H7 (cell line): ENCODE data around the gene CCZ1. TPM values are rescaled to one million over a fixed set of nuclear protein-coding genes. Genes with fewer than 3 reads are reported as not detected.
"Not testable (repeated sequence)": the region's sequence is repeated elsewhere in the genome, so short reads cannot be mapped to it uniquely, and the experiment has no call there.

Experiments used
- DNase-seq: peaks from one replicate; pipeline ENCODE4 v3.0.0; 2012
- H3K27me3 ChIP-seq: 2 replicates; pipeline ENCODE4 v1.6.0; 2011; ENCODE audit warnings: mild to moderate bottlenecking, low read length; ENCODE audit not compliant: control insufficient read depth, insufficient read depth
- H3K36me3 ChIP-seq: replicated peaks from 2 replicates; pipeline ENCODE4 v1.5.1; 2011; ENCODE audit warnings: low read length; ENCODE audit not compliant: control insufficient read depth, insufficient read depth
- H3K4me3 ChIP-seq: 2 replicates; pipeline ENCODE4 v1.5.1; 2011; ENCODE audit warnings: low read depth, mild to moderate bottlenecking, control low read depth, low read length, moderate library complexity; ENCODE audit not compliant: insufficient read depth
- total RNA-seq: library from RNA; depleted of rRNA; stranded (reverse); fragments of >200 nt; shearing (Covaris generic); gene quantifications from 2 replicates; pipeline ENCODE4 v1.2.3, GENCODE V29; 2014; rRNA removed

CCZ1 gene
- total RNA-seq: 77.2 and 80.9 TPM in 2 replicates

DNA sequence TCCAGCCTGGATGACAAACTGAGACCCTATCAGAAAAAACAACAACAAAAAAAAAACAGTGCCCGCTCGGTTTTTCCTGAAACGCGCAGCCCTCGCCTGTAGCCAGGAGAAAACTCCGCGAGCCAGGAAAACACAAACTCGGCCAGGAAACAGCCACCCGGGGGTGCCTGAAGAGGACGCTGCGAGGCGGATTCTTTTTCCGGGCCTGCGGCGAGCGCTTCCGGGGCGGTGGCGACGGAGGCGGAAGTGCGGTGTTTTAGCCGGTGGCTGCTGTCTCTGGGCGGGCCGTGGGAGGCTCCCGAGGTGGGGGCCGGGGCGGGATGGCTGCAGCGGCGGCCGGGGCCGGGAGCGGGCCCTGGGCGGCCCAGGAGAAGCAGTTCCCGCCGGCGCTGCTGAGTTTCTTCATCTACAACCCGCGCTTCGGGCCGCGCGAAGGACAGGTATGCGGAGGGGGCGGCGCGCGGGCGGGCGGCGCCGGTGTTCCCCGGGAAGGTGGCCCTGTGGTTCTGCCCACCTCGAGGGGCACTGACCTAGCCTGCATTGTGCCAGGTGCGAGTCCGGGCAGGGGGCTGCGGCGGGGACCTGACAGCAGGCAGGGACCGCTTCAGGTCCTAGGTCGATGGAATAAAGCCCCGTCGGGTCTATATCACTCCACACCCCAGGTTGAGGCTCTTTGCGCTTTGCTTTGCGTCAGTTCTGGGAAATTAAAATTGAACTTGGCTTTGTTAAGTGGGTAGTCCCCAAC, at the start of gene CCZ1:
Gene CCZ1, plus strand, starts transcription at position 254 of the 745 bp plus-strand sequence. Its CDS starts 67 bp downstream, at position 321.
- peak within 1 kb of the TSS; percentile 21 for H3K4me3 ChIP-seq
- not testable (repeated sequence) for H3K27me3 ChIP-seq, H3K36me3 ChIP-seq
- peak; percentile 44 for DNase-seq

DNA sequence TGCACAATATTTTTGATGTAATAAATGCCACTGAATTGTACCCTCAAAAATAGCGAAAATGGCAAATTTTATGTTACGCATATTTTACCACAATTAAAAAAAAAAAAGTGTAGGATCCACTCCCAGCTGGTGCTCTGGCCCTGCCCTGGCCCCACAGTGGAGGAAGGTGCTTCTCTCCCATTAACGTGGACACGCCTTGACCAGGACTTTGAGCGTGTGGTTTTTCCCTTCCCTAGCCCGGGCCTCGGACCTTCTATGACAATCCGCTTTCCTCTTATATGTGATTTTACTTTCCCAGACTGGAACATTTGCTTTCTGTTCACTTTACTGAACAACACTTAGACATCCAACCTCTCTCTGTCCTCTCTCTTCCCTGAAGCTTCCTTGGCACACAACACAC, 47.6 kb upstream of the CCZ1 start:
- no peaks in the 10 kb centered on the region for H3K27me3 ChIP-seq
- H3K36me3 ChIP-seq: no peaks in the 10 kb centered on the region
- DNase-seq: no peak

DNA sequence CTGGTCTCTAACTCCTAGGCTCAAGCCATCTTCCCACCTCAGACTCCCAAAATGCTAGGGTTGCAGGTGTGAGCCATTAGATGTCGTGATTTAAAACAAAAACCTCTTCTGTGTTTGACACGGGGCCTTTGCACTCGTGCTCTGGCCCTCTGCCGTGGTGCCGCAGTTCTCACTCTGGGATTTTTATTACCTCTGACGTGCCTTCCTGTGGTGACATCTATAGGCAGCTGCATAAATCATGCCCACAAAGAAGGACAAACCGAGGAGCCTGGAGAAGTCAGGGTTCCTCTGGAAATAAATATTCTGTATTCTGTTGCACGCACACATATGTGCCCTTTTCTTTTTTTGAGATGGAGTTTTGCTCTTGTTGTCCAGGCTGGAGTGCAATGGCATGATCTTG, 43.8 kb upstream of the CCZ1 start:
- H3K27me3 ChIP-seq: no peaks in the 10 kb centered on the region

More for the DNA sequence above, 47.6 kb upstream of the CCZ1 start:
- H3K4me3 ChIP-seq: no peak overlapping the region

DNA sequence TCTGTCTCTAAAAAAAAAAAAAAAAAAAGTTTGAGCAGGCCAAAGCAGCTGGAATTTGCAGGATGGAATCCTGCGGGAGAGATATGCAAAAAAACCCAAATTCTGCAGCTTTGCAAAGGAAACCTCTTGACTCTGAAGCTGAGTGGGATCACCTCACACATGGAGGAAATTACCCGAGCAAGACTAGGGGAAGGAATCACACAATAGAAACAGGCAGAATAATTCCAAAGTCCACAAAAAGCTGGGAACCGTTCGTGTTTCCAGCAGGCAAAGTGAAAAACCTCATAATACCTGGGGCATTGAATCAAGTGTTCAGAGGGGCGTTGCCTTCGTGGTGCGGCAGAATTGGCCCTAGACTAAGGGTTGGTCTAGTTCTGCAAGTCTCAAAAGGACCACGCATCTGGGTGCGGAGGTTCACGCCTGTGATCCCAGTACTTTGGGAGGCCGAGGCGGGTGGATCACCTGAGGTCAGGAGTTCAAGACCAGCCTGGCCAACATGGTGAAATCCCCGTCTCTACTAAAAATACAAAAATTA, 41.4 kb upstream of the CCZ1 start:
- not testable (repeated sequence) for H3K36me3 ChIP-seq, H3K27me3 ChIP-seq, H3K4me3 ChIP-seq, DNase-seq

More for the DNA sequence above, 43.8 kb upstream of the CCZ1 start:
- DNase-seq: no peak
- no peak overlapping the region for H3K4me3 ChIP-seq
- no peaks in the 10 kb centered on the region for H3K36me3 ChIP-seq

DNA sequence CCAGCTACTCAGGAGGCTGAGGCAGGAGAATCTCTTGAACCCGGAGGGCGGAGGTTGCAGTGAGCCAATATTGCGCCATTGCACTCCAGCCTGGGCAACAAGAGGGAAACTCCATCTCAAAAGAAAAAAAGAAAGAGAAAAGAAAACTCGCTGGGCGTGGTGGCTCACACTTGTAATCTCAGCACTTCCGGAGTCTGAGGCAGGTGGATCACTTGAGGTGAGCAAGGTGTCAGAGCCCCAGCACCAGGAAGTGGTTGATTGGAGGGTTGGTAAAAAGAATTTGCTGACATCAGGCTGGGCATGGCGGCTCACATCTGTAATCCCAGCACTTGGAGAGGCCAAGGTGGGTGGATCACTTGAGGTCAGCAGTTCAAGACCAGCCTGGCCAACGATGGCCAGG, 40.0 kb upstream of the CCZ1 start:
- H3K27me3 ChIP-seq, H3K36me3 ChIP-seq, DNase-seq, H3K4me3 ChIP-seq: not testable (repeated sequence)

DNA sequence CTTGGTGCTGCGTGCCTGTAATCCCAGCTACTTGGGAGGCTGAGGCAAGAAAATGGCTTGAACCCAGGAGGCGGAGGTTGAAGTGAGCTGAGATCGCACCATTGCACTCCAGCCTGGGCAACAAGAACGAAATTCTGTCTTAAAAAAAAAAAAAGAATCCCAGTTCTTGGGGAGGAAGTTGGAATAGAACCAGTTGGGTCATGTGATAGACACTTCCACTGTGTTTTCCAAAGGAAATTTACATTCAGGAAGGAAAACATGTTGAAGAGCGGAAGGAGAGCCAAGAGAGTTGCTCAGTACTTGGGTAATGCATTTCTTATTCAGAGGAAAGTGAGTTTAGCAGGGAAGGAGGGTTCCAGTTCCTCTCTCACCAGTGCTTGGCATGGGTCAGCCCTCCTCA, 37.3 kb upstream of the CCZ1 start:
- DNase-seq, H3K27me3 ChIP-seq, H3K4me3 ChIP-seq, H3K36me3 ChIP-seq: not testable (repeated sequence)

DNA sequence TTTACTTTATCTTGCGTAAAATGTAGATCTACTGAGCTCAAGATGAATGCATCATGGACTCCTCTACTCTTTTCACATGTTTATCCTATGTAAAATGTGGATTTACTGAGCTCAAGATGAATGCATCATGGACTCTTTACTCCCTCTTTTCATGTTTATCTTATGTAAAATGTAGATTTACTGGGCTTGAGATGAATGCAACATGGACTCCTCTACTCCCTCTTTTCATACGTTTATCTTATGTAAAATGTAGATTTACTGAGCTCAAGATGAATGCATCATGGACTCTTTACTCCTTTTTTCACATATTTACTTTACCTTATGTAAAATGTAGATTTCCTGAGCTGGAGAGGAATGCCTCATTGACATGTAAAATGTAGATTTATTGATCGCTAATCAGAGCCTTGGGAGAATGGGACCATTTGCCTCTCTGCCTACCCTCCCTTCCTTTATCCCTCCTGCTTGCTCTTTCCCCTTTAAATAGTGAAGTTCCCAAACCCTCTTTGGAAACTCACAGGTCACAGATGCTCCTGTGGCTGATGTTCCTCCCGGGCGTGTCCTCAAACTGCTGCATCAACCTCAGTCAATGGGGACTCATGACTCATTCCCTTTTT, 35.7 kb upstream of the CCZ1 start:
- not testable (repeated sequence) for H3K27me3 ChIP-seq, H3K4me3 ChIP-seq, DNase-seq, H3K36me3 ChIP-seq

DNA sequence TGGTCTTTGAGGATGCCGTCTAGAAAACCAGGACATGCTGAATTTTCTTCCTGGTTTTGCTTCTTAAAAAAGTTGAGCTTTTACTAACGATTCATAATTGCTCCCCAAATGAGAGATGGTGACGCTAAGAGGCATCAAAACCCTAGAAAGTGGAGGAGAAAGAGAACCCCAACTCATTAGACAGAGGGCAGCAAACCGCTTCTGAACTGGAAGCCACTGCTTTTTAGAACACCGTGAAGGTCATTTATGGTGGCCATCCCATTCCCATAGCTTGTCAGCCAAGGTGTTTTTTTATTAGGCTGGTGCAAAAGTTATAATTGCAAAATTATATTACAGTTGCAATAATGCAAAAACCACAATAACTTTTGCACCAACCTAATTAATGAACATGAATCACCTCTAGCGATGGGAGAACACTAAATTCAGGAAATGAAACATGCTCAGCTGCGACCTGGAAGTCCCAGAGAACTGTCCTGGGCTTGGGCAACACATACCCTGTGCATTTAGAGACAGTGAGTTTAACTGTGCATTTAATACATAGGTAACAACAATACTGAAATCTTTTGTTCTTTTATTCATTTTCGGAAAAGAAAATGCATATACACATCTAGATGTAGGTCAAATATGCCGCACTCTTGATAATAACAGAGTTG, 33.1 kb upstream of the CCZ1 start:
- not testable (repeated sequence) for H3K4me3 ChIP-seq, DNase-seq

DNA sequence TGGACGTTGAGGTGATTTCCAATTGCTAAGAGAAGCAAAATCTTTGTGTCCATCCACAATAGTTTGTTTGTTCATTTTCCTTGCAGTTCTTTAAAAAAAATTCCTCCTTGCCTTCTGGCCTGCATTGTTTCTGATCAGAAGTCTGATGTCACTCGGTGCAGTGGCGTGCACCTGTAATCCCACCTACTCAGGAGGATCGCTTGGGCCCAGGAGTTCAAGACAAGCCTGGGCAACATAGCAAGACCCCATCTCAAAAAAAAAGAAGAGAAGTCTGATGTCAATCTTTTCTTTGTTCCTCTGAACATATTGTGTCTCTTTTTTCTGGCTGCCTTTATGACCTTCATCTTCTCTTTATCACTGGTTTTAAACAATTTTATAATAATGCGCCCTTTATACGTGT, 31.5 kb upstream of the CCZ1 start:
- Histone ChIP-seq H3K36me3 (no peaks in the 10 kb centered on the region), H3K27me3 (no peaks in the 10 kb centered on the region), H3K4me3 (no peak overlapping the region)
- no peak for DNase-seq

More for the DNA sequence above, 33.1 kb upstream of the CCZ1 start:
- not testable (repeated sequence) for H3K36me3 ChIP-seq, H3K27me3 ChIP-seq

DNA sequence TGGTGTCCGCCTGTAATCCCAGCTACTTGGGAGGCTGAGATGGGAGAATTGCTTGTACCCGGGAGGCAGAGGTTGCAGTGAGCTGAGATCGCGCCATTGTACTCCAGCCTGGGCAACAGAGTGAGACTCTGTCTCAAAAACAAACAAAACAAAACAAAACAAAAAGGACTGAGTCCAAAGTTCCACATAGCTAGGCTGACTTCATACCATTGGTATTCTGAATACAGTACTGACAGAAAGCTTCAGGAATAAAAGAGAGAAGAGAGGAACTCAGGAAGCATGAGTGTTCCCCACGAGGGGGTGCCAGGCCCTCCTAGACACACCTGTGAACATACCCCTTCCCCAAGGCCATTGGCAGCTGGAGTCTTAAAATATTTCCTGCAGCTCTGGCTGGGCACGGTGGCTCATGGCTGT, 29.6 kb upstream of the CCZ1 start:
- not testable (repeated sequence) for H3K27me3 ChIP-seq, H3K4me3 ChIP-seq, H3K36me3 ChIP-seq, DNase-seq

DNA sequence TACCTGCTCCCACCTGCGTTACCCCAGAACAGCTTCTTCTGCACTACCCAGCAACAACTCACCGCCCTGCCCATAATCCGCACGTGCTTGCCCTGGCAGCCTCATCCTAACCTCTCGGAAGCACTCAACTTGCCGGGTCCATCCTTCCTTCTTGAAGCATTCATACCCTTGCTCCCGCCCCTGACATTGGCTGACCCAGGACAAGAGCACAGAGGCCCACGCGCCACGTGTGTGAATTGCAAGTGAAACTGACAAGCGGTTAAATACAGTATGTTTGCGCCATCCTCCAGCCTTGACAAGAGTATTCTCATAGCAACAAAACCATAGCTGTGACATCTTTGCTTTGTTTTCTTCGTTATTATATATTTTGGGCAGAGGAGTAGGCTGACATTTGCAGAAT, 28.8 kb upstream of the CCZ1 start:
- no peaks in the 10 kb centered on the region for H3K27me3 ChIP-seq
- DNase-seq: no peak
- H3K36me3 ChIP-seq: no peaks in the 10 kb centered on the region
- H3K4me3 ChIP-seq: no peak overlapping the region

DNA sequence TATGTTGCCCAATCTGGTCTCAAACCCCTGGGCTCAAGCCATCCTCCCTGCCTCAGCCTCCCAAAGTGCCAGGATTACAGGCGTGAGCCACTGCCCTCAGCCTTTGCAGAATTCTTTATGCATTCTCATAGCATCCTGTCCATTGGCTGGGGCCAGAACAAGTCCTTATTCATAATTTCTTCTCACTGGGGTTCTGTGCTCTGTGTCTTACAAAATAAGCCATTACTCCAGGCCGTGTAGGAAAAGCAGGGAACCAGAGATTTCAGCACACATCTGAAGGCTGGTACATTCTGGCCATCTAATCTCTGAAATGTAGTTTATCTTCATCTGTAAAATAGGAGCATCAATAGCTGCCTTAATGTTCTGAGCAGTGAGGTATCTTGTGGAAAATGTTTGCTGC, 28.2 kb upstream of the CCZ1 start:
- Histone ChIP-seq H3K27me3 (no peaks in the 10 kb centered on the region), H3K36me3 (no peaks in the 10 kb centered on the region), H3K4me3 (no peak overlapping the region)
- DNase-seq: no peak

DNA sequence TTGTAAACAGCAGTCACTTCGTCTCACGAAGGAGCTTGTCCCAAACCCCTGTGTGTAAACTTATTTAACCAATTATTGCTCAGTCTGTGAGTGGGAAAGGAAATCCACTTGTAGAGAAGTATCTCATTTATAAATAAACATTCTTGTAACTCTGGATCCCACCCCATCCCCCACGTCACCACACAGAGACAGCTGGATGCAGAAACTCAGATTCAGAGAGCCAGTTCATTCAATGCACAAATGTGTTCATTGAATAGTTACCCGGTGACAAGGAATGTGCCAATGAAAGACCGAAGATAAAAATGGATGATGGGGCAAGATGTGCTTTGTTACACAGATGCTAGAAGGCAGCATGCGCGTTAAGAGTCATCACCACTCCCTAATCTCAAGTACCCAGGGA, 26.2 kb upstream of the CCZ1 start:
- Histone ChIP-seq H3K4me3 (no peak overlapping the region), H3K36me3 (no peaks in the 10 kb centered on the region), H3K27me3 (no peaks in the 10 kb centered on the region)
- DNase-seq: no peak

DNA sequence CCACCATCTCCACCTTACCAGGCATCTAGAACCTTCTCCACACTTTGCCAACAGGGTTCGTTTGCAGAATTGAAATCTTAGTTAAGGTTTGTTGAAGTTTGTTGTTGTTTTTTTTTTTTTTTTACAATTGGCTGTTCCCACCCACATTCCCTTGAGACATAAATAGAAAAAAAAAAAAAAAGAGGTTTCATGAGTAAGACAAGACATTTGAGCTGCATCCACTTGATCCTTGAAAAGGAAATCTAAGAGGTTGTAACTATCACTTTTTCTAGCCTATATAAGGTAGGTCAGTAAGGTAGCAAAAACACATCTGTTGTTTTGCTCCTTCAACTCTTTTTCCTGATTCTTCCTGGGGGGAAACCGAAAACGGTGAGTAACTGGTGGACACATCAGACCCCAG, 18.9 kb upstream of the CCZ1 start:
- H3K36me3 ChIP-seq, H3K27me3 ChIP-seq, DNase-seq, H3K4me3 ChIP-seq: not testable (repeated sequence)

DNA sequence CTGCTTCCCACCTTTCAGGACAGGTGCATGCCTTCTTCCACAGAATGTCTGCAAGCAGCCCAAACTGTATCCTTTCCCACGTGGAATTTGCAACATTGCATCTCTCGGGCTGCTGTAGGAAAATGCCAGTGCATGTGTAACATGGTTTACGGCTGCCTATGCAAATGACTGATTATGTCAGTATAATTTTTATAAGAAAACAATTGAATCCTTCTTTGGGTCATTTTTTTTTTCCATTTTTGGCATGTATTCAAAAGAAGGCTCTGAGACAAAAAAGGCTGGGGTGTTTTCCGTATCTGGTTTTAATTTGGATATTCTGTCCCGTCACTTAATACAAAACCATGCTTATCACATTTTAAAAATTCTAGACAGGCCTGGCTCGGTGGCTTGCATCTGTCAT, 18.4 kb upstream of the CCZ1 start:
- not testable (repeated sequence) for H3K4me3 ChIP-seq, H3K27me3 ChIP-seq, DNase-seq

More for the DNA sequence above, 18.4 kb upstream of the CCZ1 start:
- not testable (repeated sequence) for H3K36me3 ChIP-seq
